ENCODE data around the gene TGFBRAP1. TPM values are rescaled to one million over a fixed set of nuclear protein-coding genes. Genes with fewer than 3 reads are reported as not detected.

TGFBRAP1 gene
- total RNA-seq, 1 experiment from 2014 or later: 16.4 TPM

GRCh38 chr2:105237045-105237765, 92.3 kb downstream of the TGFBRAP1 start:
- H3K27me3 ChIP-seq (ENCODE audit: control insufficient read depth, insufficient read depth, low read length): no peaks in the 10 kb centered on the region; the same call in none of the 2 replicates
- DNase-seq: no peak
- no peak overlapping the region for H3K4me3 ChIP-seq (ENCODE audit: insufficient read depth, low read depth, low read length)
- no peaks in the 10 kb centered on the region for H3K36me3 ChIP-seq (replicated peaks; ENCODE audit: control insufficient read depth, insufficient read depth, low read length)

DNA sequence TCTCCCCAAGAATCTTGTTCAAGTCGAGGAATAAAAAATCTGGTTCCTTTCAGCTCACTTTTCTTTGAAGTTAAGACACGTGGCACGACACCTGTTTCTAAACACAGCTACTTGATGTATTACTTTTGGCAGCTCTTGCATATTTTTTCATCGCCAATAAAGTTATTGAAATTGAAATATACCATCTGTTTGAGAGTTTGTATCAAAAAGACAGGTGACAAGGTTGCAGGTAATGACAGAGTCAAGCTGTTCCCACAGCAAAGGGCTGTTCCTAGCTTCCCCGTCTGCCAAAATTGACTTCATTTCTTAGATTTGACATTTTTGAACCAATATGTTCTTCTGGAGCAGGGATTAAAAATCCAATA, 93.5 kb downstream of the TGFBRAP1 start:
- no peaks in the 10 kb centered on the region for H3K36me3 ChIP-seq (replicated peaks; ENCODE audit: control insufficient read depth, insufficient read depth, low read length)
- no peaks in the 10 kb centered on the region; the same call in none of the 2 replicates for H3K27me3 ChIP-seq (ENCODE audit: control insufficient read depth, insufficient read depth, low read length)
- DNase-seq: no peak
- H3K4me3 ChIP-seq (ENCODE audit: insufficient read depth, low read depth, low read length): no peak overlapping the region

- no peaks in the 10 kb centered on the region; the same call in none of the 2 replicates for H3K27me3 ChIP-seq (ENCODE audit: control insufficient read depth, insufficient read depth, low read length)
- H3K36me3 ChIP-seq (replicated peaks; ENCODE audit: control insufficient read depth, insufficient read depth, low read length): no peaks in the 10 kb centered on the region
- no peak overlapping the region for H3K4me3 ChIP-seq (ENCODE audit: insufficient read depth, low read depth, low read length)
- DNase-seq: peak; percentile 78
Observed at GRCh38 chr2:105235388-105236059, 94.0 kb downstream of the TGFBRAP1 start.

DNA sequence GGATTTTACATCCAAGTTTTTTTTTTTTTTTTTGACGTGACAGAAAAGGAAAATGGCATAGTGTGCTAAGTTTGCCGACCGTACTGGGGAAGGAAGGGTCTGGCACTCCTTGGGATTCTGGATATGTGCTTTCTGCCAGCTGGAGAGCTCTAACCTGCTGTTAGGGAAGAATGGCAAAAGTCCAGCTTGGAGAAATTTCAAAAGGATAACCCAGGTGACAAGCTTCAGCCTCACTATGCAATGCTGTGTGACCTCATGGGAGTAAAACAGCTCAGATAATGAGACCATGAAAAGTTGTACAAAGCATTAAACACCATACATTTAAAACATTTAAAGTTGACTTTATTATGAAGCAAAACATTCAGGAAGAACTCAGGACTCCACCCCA, 98.3 kb downstream of the TGFBRAP1 start:
- Histone ChIP-seq H3K4me3 (ENCODE audit: insufficient read depth, low read depth, low read length) (no peak overlapping the region), H3K27me3 (ENCODE audit: control insufficient read depth, insufficient read depth, low read length) (no peaks in the 10 kb centered on the region), H3K36me3 (replicated peaks; ENCODE audit: control insufficient read depth, insufficient read depth, low read length) (no peaks in the 10 kb centered on the region)
- no peak for DNase-seq

GRCh38 chr2:105224444-105224843, 105.1 kb downstream of the TGFBRAP1 start:
- DNase-seq: peak; percentile 60
- Histone ChIP-seq H3K36me3 (replicated peaks; ENCODE audit: control insufficient read depth, insufficient read depth, low read length) (no peaks in the 10 kb centered on the region), H3K4me3 (ENCODE audit: insufficient read depth, low read depth, low read length) (no peak overlapping the region), H3K27me3 (ENCODE audit: control insufficient read depth, insufficient read depth, low read length) (no peaks in the 10 kb centered on the region)

DNA sequence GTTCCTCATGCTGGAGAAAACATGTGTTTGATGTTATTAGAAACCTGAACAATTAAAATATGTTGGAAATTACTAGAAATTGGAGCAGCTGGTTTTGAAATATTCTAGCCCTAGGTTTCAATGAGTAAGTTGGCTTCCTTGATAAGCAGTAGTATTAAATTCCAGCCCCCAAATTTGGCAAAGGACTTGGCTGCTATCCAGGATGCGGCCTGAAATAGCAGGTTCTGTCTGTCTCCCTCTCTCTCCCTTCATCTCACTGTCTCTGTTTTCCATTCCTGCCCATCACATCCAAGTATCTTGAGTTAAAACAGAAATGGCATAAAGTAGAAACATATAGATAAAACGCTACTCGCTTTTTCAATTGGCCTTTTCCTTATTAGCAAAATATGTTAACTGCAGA, 108.9 kb downstream of the TGFBRAP1 start:
- no peaks in the 10 kb centered on the region for H3K36me3 ChIP-seq (replicated peaks; ENCODE audit: control insufficient read depth, insufficient read depth, low read length)
- DNase-seq: no peak
- no peaks in the 10 kb centered on the region for H3K27me3 ChIP-seq (ENCODE audit: control insufficient read depth, insufficient read depth, low read length)
- H3K4me3 ChIP-seq (ENCODE audit: insufficient read depth, low read depth, low read length): no peak overlapping the region

GRCh38 chr2:105215586-105216192, 113.8 kb downstream of the TGFBRAP1 start:
- DNase-seq: no peak
- Histone ChIP-seq H3K27me3 (ENCODE audit: control insufficient read depth, insufficient read depth, low read length) (no peaks in the 10 kb centered on the region), H3K36me3 (replicated peaks; ENCODE audit: control insufficient read depth, insufficient read depth, low read length) (no peaks in the 10 kb centered on the region), H3K4me3 (ENCODE audit: insufficient read depth, low read depth, low read length) (no peak overlapping the region)

Other genes with a start within 250 kb of the TGFBRAP1 start
- gene GPR45, start 88.0 kb downstream of the TGFBRAP1 start, total RNA-seq (2014; rRNA removed; shearing (Covaris generic)): 0.15 TPM in 1 of 2 replicates, not detected in the other
- 8.4 and 11.4 TPM in 2 replicates for gene C2orf49, start 7.8 kb upstream of the TGFBRAP1 start, total RNA-seq (2014; rRNA removed; shearing (Covaris generic))
- gene FHL2, start 69.3 kb upstream of the TGFBRAP1 start, total RNA-seq (2014; rRNA removed; shearing (Covaris generic)): 20.0 and 20.4 TPM in 2 replicates